KMS-11 (cell line): ENCODE results near the gene KCNC1.

Source experiments
- H2AFZ ChIP-seq: fragments of 200-600 bp; sonication (generic); 2 replicates; pipeline ENCODE4 v1.6.1; 2016; ENCODE audit warnings: antibody characterized with exemption, mixed run types, low read depth
- H3K27ac ChIP-seq: fragments of 200-600 bp; sonication (generic); 2 replicates; pipeline ENCODE4 v1.6.1; 2016; ENCODE audit warnings: mild to moderate bottlenecking, mixed run types
- H3K27me3 ChIP-seq: fragments of 200-600 bp; sonication (generic); 2 replicates; pipeline ENCODE4 v1.6.1; 2017; ENCODE audit warnings: mild to moderate bottlenecking, low read depth, mixed run types, moderate library complexity; ENCODE audit not compliant: insufficient read depth
- H3K36me3 ChIP-seq: fragments of 200-600 bp; sonication (generic); 2 replicates; pipeline ENCODE4 v1.6.1; 2017; ENCODE audit warnings: mild to moderate bottlenecking, mixed run types; ENCODE audit not compliant: insufficient read depth
- H3K4me1 ChIP-seq: fragments of 200-600 bp; sonication (generic); 2 replicates; pipeline ENCODE4 v1.6.1; 2016; ENCODE audit warnings: mild to moderate bottlenecking, low read depth, mixed run types; ENCODE audit not compliant: poor library complexity, severe bottlenecking
- H3K4me2 ChIP-seq: fragments of 200-600 bp; sonication (generic); 2 replicates; pipeline ENCODE4 v1.7.0; 2016; ENCODE audit warnings: mild to moderate bottlenecking, mixed run types
- H3K4me3 ChIP-seq: fragments of 200-600 bp; sonication (generic); IDR thresholded peaks from 2 replicates; pipeline ENCODE4 v1.6.1; 2017; ENCODE audit warnings: low read depth, low read length, mixed read lengths; ENCODE audit not compliant: insufficient read depth
- H3K79me2 ChIP-seq: fragments of 200-600 bp; sonication (generic); 2 replicates; pipeline ENCODE4 v1.6.1; 2016; ENCODE audit warnings: low read depth, mixed run types; ENCODE audit not compliant: insufficient read depth
- H3K9ac ChIP-seq: fragments of 200-600 bp; sonication (generic); 2 replicates; pipeline ENCODE4 v1.6.1; 2016; ENCODE audit warnings: mild to moderate bottlenecking, mixed run types
- H4K20me1 ChIP-seq: fragments of 200-600 bp; sonication (generic); 2 replicates; pipeline ENCODE4 v1.6.1; 2016; ENCODE audit warnings: mild to moderate bottlenecking, mixed run types; ENCODE audit not compliant: insufficient read depth
- TF ChIP-seq, protein P1 (sequence below): fragments of 200-600 bp; sonication (generic); conservative IDR thresholded peaks from 2 replicates; pipeline ENCODE4 v1.6.1; 2017; ENCODE audit warnings: low read depth, mild to moderate bottlenecking, antibody characterized with exemption, low read length, moderate library complexity, mixed read lengths

The KCNC1 gene

DNA sequence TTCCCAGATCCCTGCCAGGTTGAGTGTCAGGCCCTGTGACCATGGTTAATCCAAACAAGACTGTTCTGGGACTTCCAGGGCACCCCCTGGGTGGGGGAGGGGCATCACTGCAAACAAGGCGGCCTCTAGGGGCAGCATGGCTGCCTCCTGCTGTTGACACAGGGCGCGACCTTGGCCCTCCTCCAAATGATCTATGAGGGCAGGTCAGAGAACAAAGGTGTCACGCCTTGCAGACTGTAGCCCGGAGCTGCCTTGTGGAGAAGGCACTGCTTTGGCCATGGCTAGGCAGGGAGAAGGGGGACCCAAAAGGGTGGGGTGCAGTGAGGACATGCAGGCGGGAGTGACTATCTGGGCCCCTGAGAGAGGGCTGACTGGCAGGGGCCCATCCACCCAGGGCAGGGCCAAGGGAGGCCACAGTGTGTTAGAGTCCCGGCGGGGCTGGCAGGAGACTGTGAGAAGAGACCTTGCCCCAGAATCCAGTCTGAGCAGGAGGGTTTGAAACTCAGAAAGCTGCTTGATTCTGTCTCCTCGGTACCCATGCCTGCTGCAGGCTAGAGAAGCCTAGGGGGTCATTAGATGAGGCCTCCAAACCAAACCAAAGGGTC is 35.6 kb downstream of the KCNC1 start:
- no peaks in the 10 kb centered on the region for H3K36me3 ChIP-seq
- H2AFZ ChIP-seq, result no peak overlapping the region
- no peaks in the 10 kb centered on the region for H3K27me3 ChIP-seq
- TF ChIP-seq, protein P1, sequence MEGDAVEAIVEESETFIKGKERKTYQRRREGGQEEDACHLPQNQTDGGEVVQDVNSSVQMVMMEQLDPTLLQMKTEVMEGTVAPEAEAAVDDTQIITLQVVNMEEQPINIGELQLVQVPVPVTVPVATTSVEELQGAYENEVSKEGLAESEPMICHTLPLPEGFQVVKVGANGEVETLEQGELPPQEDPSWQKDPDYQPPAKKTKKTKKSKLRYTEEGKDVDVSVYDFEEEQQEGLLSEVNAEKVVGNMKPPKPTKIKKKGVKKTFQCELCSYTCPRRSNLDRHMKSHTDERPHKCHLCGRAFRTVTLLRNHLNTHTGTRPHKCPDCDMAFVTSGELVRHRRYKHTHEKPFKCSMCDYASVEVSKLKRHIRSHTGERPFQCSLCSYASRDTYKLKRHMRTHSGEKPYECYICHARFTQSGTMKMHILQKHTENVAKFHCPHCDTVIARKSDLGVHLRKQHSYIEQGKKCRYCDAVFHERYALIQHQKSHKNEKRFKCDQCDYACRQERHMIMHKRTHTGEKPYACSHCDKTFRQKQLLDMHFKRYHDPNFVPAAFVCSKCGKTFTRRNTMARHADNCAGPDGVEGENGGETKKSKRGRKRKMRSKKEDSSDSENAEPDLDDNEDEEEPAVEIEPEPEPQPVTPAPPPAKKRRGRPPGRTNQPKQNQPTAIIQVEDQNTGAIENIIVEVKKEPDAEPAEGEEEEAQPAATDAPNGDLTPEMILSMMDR, result no peak
- no peak overlapping the region for H3K4me3 ChIP-seq
- H4K20me1 ChIP-seq, result no peaks in the 10 kb centered on the region
- no peak overlapping the region for H3K27ac ChIP-seq
- no peaks in the 10 kb centered on the region for H3K4me1 ChIP-seq
- no peaks in the 10 kb centered on the region for H3K79me2 ChIP-seq
- H3K4me2 ChIP-seq, result no peak overlapping the region
- no peak overlapping the region for H3K9ac ChIP-seq

DNA sequence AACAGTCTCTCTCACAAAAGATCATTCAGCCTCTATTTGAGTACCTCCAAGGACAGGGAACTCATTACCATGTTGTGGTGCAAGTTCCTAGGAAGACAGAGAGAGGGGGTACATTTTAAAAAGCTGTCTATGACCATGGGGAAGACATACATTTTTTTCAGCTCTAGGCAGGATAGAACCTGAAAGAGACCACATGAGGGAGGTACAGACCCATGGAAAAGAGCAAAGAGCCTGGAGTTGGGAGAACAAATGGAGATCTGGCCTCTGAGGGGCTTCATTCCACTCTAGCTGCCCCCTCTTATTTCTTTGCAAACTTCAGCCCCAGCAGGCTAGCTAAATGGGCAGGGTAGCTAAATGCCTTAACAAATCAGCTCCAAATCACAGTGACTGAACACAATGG is 36.3 kb downstream of the KCNC1 start:
- Histone ChIP-seq H4K20me1 (no peaks in the 10 kb centered on the region), H3K4me1 (no peaks in the 10 kb centered on the region), H3K4me3 (no peak overlapping the region), H3K79me2 (no peaks in the 10 kb centered on the region), H3K9ac (no peak overlapping the region), H3K27ac (no peak overlapping the region), H3K36me3 (no peaks in the 10 kb centered on the region), H3K4me2 (no peak overlapping the region), H3K27me3 (no peaks in the 10 kb centered on the region), H2AFZ (no peak overlapping the region)
- TF ChIP-seq, protein P1, result no peak

DNA sequence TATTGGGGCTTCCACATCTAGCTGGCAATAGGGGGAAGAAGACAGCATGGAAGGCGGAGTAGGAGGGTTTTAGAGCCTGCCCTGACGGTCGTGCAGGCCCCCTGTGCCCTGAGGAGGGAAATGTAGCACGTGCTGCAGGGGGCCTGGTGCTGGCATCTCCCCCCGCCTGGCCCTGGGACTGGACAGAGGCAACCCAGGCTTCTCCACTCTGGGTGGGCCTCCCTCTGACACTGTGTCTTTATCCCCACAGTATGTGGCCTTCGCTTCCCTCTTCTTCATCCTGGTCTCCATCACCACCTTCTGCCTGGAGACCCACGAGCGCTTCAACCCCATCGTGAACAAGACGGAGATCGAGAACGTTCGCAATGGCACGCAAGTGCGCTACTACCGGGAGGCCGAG is 36.8 kb downstream of the KCNC1 start:
- H3K36me3 ChIP-seq, result no peaks in the 10 kb centered on the region
- no peaks in the 10 kb centered on the region for H3K79me2 ChIP-seq
- H3K9ac ChIP-seq, result no peak overlapping the region
- no peak overlapping the region for H3K4me2 ChIP-seq
- H3K4me1 ChIP-seq, result no peaks in the 10 kb centered on the region
- H3K4me3 ChIP-seq, result no peak overlapping the region
- TF ChIP-seq, protein P1, result no peak
- no peaks in the 10 kb centered on the region for H3K27me3 ChIP-seq
- H4K20me1 ChIP-seq, result no peaks in the 10 kb centered on the region
- no peak overlapping the region for H2AFZ ChIP-seq
- no peak overlapping the region for H3K27ac ChIP-seq

DNA sequence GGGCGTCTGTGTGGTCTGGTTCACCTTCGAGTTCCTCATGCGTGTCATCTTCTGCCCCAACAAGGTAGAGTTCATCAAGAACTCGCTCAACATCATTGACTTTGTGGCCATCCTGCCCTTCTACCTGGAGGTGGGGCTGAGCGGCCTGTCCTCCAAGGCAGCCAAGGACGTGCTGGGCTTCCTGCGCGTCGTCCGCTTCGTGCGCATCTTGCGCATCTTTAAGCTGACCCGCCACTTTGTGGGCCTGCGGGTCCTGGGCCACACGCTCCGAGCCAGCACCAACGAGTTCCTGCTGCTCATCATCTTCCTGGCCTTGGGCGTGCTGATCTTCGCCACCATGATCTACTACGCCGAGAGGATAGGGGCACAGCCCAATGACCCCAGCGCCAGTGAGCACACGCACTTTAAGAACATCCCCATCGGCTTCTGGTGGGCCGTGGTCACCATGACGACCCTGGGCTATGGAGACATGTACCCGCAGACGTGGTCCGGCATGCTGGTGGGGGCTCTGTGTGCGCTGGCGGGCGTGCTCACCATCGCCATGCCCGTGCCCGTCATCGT is 37.3 kb downstream of the KCNC1 start:
- Histone ChIP-seq H3K27me3 (no peaks in the 10 kb centered on the region), H3K9ac (no peak overlapping the region), H4K20me1 (no peaks in the 10 kb centered on the region), H3K36me3 (no peaks in the 10 kb centered on the region), H3K4me3 (no peak overlapping the region), H3K4me1 (no peaks in the 10 kb centered on the region), H3K27ac (no peak overlapping the region), H2AFZ (no peak overlapping the region), H3K79me2 (no peaks in the 10 kb centered on the region), H3K4me2 (no peak overlapping the region)
- TF ChIP-seq, protein P1, result no peak
